ENCODE measurements around the gene EEF1AKMT3.

- TF ChIP-seq POLR2A (IDR thresholded peaks at IDR 0.05) (no peak), CTCF (IDR thresholded peaks at IDR 0.05) (no peak), EP300 (IDR thresholded peaks at IDR 0.05) (no peak), POLR2AphosphoS5 (IDR thresholded peaks at IDR 0.05) (no peak)
Observed at GRCh38 chr12:57735198-57735855, 37.1 kb upstream of the EEF1AKMT3 start.

Data from sigmoid colon (tissue), 4 donors.